Hindlimb muscle (tissue), 1 donor: ENCODE results near the gene NIPSNAP3A. TPM values are rescaled to one million over a fixed set of nuclear protein-coding genes. Genes with fewer than 3 reads are reported as not detected.

ENCODE experiments used
- DNase-seq: peaks from one replicate; pipeline ENCODE4 v3.0.0-alpha.2; 2013
- polyA plus RNA-seq: library from polyadenylated mRNA; unstranded; fragments of 120-200 nt; gene quantifications from one replicate; pipeline ENCODE4 v1.2.1, GENCODE V29; 2013; ENCODE audit not compliant: insufficient read length

NIPSNAP3A gene
- polyA plus RNA-seq, 1 donor: 61.5 TPM

- DNase-seq: no peak
Observed at GRCh38 chr9:104774831-104775573, 27.5 kb downstream of the NIPSNAP3A start.

GRCh38 chr9:104775574-104775936 is 28.1 kb downstream of the NIPSNAP3A start:
- DNase-seq: no peak

GRCh38 chr9:104775976-104776375 is 28.5 kb downstream of the NIPSNAP3A start:
- no peak for DNase-seq

- no peak for DNase-seq
Observed at GRCh38 chr9:104776797-104777196, 29.3 kb downstream of the NIPSNAP3A start.

GRCh38 chr9:104778802-104779201 is 31.3 kb downstream of the NIPSNAP3A start:
- no peak for DNase-seq

GRCh38 chr9:104779334-104779733 is 31.9 kb downstream of the NIPSNAP3A start:
- DNase-seq: no peak

GRCh38 chr9:104779946-104780535 is 32.6 kb downstream of the NIPSNAP3A start:
- no peak for DNase-seq

- DNase-seq: peak; percentile 26
Observed at GRCh38 chr9:104780796-104781395, 33.4 kb downstream of the NIPSNAP3A start.

GRCh38 chr9:104783588-104783987 is 36.1 kb downstream of the NIPSNAP3A start:
- DNase-seq: no peak

- DNase-seq: no peak
Observed at GRCh38 chr9:104784098-104784497, 36.6 kb downstream of the NIPSNAP3A start.

- no peak for DNase-seq
Observed at GRCh38 chr9:104786293-104786692, 38.8 kb downstream of the NIPSNAP3A start.

- DNase-seq: no peak
Observed at GRCh38 chr9:104787306-104788015, 40.0 kb downstream of the NIPSNAP3A start.

- no peak for DNase-seq
Observed at GRCh38 chr9:104788251-104788650, 40.8 kb downstream of the NIPSNAP3A start.

- DNase-seq: no peak
Observed at GRCh38 chr9:104794070-104794469, 46.6 kb downstream of the NIPSNAP3A start.

GRCh38 chr9:104795082-104795481 is 47.6 kb downstream of the NIPSNAP3A start:
- no peak for DNase-seq

- DNase-seq: no peak
Observed at GRCh38 chr9:104795857-104796256, 48.4 kb downstream of the NIPSNAP3A start.

GRCh38 chr9:104798209-104798995 is 50.9 kb downstream of the NIPSNAP3A start:
- DNase-seq: no peak

GRCh38 chr9:104800068-104800785 is 52.7 kb downstream of the NIPSNAP3A start:
- no peak for DNase-seq

GRCh38 chr9:104802110-104802509 is 54.6 kb downstream of the NIPSNAP3A start:
- no peak for DNase-seq

GRCh38 chr9:104802906-104803305 is 55.4 kb downstream of the NIPSNAP3A start:
- DNase-seq: no peak

GRCh38 chr9:104805441-104805840 is 58.0 kb downstream of the NIPSNAP3A start:
- DNase-seq: no peak
